Fibroblast of skin of back (primary cell): ENCODE results near the gene KPNA2.
A peak's percentile ranks its signal among the peaks of the same experiment; 100 is the strongest.
"Not testable (repeated sequence)": the region's sequence is repeated elsewhere in the genome, so short reads cannot be mapped to it uniquely, and the experiment has no call there.

Source experiments
- DNase-seq: peaks from one replicate; pipeline ENCODE4 v3.0.0-alpha.2; 2013

The KPNA2 gene

GRCh38 chr17:68061512-68062313 lies 26.2 kb downstream of the KPNA2 start:
- DNase-seq, result no peak

GRCh38 chr17:68065366-68065765 lies 29.8 kb downstream of the KPNA2 start:
- not testable (repeated sequence) for DNase-seq

- DNase-seq, result not testable (repeated sequence)
These were observed 33.0 kb downstream of the KPNA2 start for GRCh38 chr17:68068512-68068911.

GRCh38 chr17:68070582-68071444 lies 35.3 kb downstream of the KPNA2 start:
- DNase-seq, result not testable (repeated sequence)

GRCh38 chr17:68074279-68074678 lies 38.7 kb downstream of the KPNA2 start:
- no peak for DNase-seq

- peak; percentile 45 for DNase-seq
These were observed 40.5 kb downstream of the KPNA2 start for GRCh38 chr17:68075953-68076607.

- not testable (repeated sequence) for DNase-seq
These were observed 42.0 kb downstream of the KPNA2 start for GRCh38 chr17:68077498-68077897.

- no peak for DNase-seq
These were observed 45.0 kb downstream of the KPNA2 start for GRCh38 chr17:68080411-68081150.

GRCh38 chr17:68081305-68082265 lies 46.0 kb downstream of the KPNA2 start:
- not testable (repeated sequence) for DNase-seq

- no peak for DNase-seq
These were observed 50.3 kb downstream of the KPNA2 start for GRCh38 chr17:68085771-68086381.

- not testable (repeated sequence) for DNase-seq
These were observed 51.1 kb downstream of the KPNA2 start for GRCh38 chr17:68086666-68087065.

- peak; percentile 26 for DNase-seq
These were observed 51.6 kb downstream of the KPNA2 start for GRCh38 chr17:68087131-68087623.

GRCh38 chr17:68087851-68088250 lies 52.3 kb downstream of the KPNA2 start:
- DNase-seq, result no peak

- DNase-seq, result peak; percentile 72
These were observed 54.3 kb downstream of the KPNA2 start for GRCh38 chr17:68089881-68090280.

GRCh38 chr17:68094481-68095078 lies 59.0 kb downstream of the KPNA2 start:
- DNase-seq, result no peak

GRCh38 chr17:68095205-68095811 lies 59.8 kb downstream of the KPNA2 start:
- DNase-seq, result no peak

- no peak for DNase-seq
These were observed 60.6 kb downstream of the KPNA2 start for GRCh38 chr17:68096111-68096510.
